IPS-18a (cell line): Measurements from ENCODE around the gene DLAT.
A peak's percentile ranks its signal among the peaks of the same experiment; 100 is the strongest.
"Not testable (repeated sequence)": the region's sequence is repeated elsewhere in the genome, so short reads cannot be mapped to it uniquely, and the experiment has no call there.

Source experiments
- H3K27ac ChIP-seq: one replicate; pipeline ENCODE4 v1.5.1; 2013; ENCODE audit warnings: low read length
- H3K27me3 ChIP-seq: one replicate; pipeline ENCODE4 v1.6.1; 2013; ENCODE audit warnings: mild to moderate bottlenecking, low read length; ENCODE audit not compliant: control insufficient read depth, insufficient read depth
- H3K36me3 ChIP-seq: one replicate; pipeline ENCODE4 v1.6.1; 2013; ENCODE audit warnings: low read depth, low read length; ENCODE audit not compliant: control insufficient read depth
- H3K4me1 ChIP-seq: one replicate; pipeline ENCODE4 v1.6.1; 2013; ENCODE audit warnings: low read depth, low read length; ENCODE audit not compliant: control insufficient read depth
- H3K4me3 ChIP-seq: one replicate; pipeline ENCODE4 v1.5.1; 2013; ENCODE audit warnings: low read length
- H3K9ac ChIP-seq: one replicate; pipeline ENCODE4 v1.6.1; 2013; ENCODE audit warnings: mild to moderate bottlenecking, low read length, moderate library complexity
- H3K9me3 ChIP-seq: one replicate; pipeline ENCODE4 v1.6.1; 2013; ENCODE audit warnings: low read depth, low read length; ENCODE audit not compliant: control insufficient read depth

The DLAT gene

GRCh38 chr11:112012874-112013273, 12.3 kb upstream of the DLAT start:
- Histone ChIP-seq H3K9ac (no peak overlapping the region), H3K36me3 (no peaks in the 10 kb centered on the region), H3K9me3 (no peaks in the 10 kb centered on the region), H3K27ac (no peak overlapping the region), H3K4me1 (no peaks in the 10 kb centered on the region), H3K27me3 (no peaks in the 10 kb centered on the region), H3K4me3 (no peak overlapping the region)

DNA sequence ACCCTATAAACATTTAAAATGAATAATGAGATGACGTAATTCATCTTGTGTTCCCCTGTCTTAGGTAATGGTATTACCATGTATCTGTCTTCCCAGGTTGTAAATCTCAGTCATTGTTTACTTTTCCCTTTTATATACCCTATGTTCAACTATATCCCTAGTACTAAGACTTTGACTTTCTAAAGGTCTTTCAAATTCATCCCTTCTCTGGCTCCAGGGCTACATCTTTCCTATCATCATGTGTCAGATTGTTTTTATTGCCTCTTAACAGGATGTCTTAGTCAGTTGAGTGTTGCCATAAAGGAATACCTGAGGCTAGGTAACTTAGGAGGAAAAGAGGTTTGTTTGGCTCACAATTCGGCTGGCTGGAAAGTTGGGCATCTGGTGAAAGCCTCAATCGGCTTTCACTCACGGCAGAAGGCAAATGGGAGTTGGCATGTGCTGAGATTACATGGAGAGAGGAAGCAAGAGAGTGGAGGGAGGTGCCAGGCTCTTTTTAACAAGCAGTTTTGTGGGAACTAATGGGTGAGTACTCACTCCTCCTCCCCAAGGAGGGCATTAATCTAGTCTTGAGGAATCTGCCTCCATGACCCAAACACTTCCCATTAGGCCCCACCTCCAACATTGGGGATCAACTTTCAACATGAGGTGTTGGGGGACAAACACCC, 11.6 kb upstream of the DLAT start:
- Histone ChIP-seq H3K4me3 (no peak overlapping the region), H3K27me3 (no peaks in the 10 kb centered on the region), H3K4me1 (no peaks in the 10 kb centered on the region), H3K36me3 (peaks cover 1% of the 10 kb centered on the region), H3K9ac (no peak overlapping the region), H3K27ac (no peak overlapping the region), H3K9me3 (no peaks in the 10 kb centered on the region)

DNA sequence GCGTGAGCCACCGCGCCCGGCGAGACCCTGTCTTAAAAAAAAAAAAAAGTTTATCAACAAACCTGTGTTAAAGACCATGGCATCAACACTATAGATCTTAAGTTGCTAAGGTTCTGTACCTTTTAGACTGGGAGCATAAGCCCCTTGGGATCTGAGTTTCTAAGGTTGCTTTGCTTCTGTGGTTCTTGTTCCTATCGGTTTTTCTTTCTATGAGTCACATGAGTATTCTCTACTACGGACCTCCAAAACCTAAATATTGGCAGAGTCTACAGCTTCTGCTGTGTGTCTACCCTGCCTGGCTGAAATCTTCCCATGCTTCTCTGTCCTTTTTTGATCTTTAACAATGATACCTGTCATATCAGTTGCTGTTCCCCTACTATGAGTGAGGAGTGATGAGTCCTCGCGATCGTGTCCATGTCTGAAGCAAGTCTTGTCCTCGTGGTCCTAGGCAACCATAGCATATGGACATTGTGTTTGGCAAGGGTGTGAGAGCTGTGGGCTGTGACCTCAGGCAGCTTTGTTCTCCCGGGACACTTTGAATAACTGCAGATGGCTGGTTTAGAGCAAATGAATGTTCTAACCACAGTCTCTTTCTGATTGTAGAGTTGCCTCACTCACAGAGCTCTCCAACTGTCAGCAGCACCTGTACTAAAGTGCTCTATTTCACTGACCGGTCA, 9.0 kb upstream of the DLAT start:
- Histone ChIP-seq H3K9me3 (no peaks in the 10 kb centered on the region), H3K27ac (no peak overlapping the region), H3K36me3 (peaks cover 11% of the 10 kb centered on the region), H3K27me3 (no peaks in the 10 kb centered on the region), H3K4me3 (no peak overlapping the region), H3K4me1 (no peaks in the 10 kb centered on the region), H3K9ac (no peak overlapping the region)

DNA sequence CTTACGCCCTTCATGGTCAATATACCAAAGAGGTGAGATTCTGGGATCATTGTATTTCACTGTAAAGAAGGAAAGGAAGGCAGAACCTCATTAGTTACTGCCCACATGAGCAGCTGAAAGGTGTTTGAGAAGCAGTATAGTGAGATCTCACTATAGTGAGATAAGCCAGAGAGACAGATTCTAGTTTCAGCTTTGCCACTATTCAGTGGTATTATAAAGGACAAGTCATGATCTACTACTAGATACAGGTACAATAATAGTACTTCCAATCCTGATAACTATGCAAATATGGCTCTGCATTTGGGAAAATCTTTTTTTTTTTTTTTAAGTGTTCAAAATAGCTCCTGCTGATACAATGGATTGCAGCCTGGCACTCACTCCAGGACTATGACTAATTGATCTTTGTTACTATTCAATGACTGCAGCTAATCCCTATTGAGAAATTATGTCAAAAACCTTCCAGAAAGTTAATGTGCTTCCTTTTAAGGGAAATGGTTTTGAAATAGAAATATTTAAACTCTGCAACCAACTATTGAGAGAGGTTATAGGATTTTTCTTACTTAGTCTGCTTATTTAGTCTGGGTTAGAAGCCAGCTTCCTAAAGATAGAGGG, 8.3 kb upstream of the DLAT start:
- Histone ChIP-seq H3K27ac (no peak overlapping the region), H3K4me3 (no peak overlapping the region), H3K4me1 (no peaks in the 10 kb centered on the region), H3K36me3 (peaks cover 11% of the 10 kb centered on the region), H3K9me3 (no peaks in the 10 kb centered on the region), H3K9ac (no peak overlapping the region), H3K27me3 (no peaks in the 10 kb centered on the region)

GRCh38 chr11:112017538-112017937, 7.7 kb upstream of the DLAT start:
- no peak overlapping the region for H3K9ac ChIP-seq
- H3K4me3 ChIP-seq: no peak overlapping the region
- no peaks in the 10 kb centered on the region for H3K9me3 ChIP-seq
- no peak overlapping the region for H3K27ac ChIP-seq
- H3K4me1 ChIP-seq: no peaks in the 10 kb centered on the region
- H3K27me3 ChIP-seq: no peaks in the 10 kb centered on the region
- H3K36me3 ChIP-seq: peaks cover 11% of the 10 kb centered on the region

DNA sequence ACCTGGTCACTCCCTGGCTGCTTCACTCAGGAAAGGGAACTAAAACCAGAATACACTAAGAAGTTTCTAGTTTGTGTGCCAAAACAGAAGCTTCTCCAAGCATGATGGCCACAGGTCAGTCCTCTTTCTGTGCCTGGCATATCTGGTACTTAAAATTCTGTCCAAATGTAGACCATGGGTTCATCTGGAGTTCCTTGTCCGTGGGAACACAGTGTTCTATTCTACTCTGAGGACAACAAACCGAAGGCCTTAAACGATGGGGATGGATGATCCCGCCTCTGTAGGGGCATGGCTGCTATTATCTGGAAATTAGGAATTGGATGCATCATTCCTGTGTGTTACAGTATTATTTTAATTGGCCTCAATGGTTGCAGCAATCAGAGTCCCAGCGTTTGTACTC, 6.1 kb upstream of the DLAT start:
- Histone ChIP-seq H3K9me3 (no peaks in the 10 kb centered on the region), H3K4me1 (peaks cover 3% of the 10 kb centered on the region), H3K9ac (no peak overlapping the region), H3K4me3 (no peak overlapping the region), H3K27me3 (no peaks in the 10 kb centered on the region), H3K27ac (no peak overlapping the region), H3K36me3 (peaks cover 11% of the 10 kb centered on the region)

DNA sequence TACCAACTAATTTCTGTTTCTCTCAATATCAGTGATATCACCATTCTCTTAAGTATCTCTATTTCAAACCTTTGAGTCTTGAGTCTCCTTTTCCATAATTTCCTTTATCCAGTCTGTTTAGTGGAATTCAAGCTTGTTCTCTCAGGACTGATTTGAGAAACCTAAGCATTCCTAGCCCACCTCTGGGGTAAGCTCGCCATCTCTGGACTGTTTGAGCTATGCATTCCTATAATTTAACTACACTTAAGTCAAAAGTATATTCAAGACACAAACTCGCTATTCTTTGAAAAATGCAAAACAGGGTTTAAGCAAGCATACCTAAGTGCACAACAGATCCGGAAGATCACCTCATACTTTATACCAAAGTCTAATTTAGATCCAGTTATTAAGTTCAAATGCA, 2.1 kb upstream of the DLAT start:
- H3K27ac ChIP-seq: no peak overlapping the region
- peaks cover 5% of the 10 kb centered on the region for H3K4me1 ChIP-seq
- H3K27me3 ChIP-seq: no peaks in the 10 kb centered on the region
- peaks cover 15% of the 10 kb centered on the region for H3K36me3 ChIP-seq
- no peaks in the 10 kb centered on the region for H3K9me3 ChIP-seq
- H3K4me3 ChIP-seq: no peak overlapping the region
- no peak overlapping the region for H3K9ac ChIP-seq

DNA sequence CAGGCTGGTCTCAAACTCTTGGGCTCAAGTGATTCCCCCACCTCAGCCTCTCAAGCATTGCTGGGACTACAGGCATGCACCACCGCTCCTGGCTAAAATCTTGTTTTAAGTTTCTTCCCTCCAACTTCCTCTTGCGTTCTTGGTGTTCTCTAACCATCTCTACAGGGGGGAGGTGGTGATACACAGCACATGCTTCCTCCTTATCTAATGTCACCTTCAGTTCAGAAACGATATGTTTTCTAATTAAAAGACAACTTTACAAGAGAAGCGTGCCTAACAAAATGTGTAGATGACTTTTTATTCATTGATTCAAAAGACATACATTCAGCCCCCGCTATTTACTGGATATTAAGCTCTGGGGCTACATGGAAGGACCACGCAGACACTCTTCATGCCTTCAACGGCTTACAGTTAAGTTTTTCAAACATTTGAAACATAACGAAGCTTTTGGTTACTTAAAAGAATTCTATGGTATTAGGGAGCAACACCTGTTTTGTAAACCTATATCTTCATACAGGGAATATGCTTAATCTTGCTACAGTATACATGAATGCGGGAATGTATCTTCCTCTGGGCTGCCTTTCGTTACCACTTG, 933 bp upstream of the DLAT start:
- Histone ChIP-seq H3K4me1 (peaks cover 5% of the 10 kb centered on the region), H3K4me3 (peak overlapping the region; percentile 99), H3K9ac (peak overlapping the region; percentile 93), H3K9me3 (no peaks in the 10 kb centered on the region), H3K27ac (no peak overlapping the region), H3K36me3 (peaks cover 18% of the 10 kb centered on the region), H3K27me3 (no peaks in the 10 kb centered on the region)

- Histone ChIP-seq H3K36me3 (peaks cover 29% of the 10 kb centered on the region), H3K4me3 (peak overlapping the region; percentile 99), H3K27ac (peak overlapping the region; percentile 90), H3K4me1 (peaks cover 5% of the 10 kb centered on the region), H3K27me3 (no peaks in the 10 kb centered on the region), H3K9me3 (no peaks in the 10 kb centered on the region), H3K9ac (peak overlapping the region; percentile 93)
These were observed 499 bp downstream of the DLAT start for GRCh38 chr11:112025707-112026106.

GRCh38 chr11:112026784-112027410, 1.7 kb downstream of the DLAT start:
- not testable (repeated sequence) for H3K9me3 ChIP-seq, H3K27me3 ChIP-seq, H3K4me3 ChIP-seq, H3K9ac ChIP-seq, H3K27ac ChIP-seq, H3K4me1 ChIP-seq
- H3K36me3 ChIP-seq: peaks cover 33% of the 10 kb centered on the region

DNA sequence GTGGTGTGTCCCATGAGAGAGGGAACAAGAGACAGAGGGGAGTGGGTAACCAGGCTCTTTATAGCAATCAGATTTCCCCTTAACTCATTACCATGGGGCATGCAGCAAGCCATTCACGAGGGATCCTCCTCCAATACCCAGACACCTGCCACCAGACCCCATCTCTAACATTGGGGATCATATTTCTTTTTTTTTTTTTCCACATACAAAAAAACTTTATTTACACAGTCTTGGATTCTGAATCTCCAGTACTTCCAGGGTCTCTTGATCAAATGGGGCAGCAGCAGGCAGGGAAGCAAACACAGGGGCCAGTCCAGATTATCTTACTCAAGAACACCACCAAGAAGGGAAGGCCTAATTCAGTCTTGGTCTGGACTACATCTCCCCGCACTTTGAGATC, 4.3 kb downstream of the DLAT start:
- no peaks in the 10 kb centered on the region for H3K9me3 ChIP-seq
- H3K4me3 ChIP-seq: no peak overlapping the region
- peaks cover 52% of the 10 kb centered on the region for H3K36me3 ChIP-seq
- H3K9ac ChIP-seq: no peak overlapping the region
- H3K27me3 ChIP-seq: no peaks in the 10 kb centered on the region
- no peaks in the 10 kb centered on the region for H3K4me1 ChIP-seq
- no peak overlapping the region for H3K27ac ChIP-seq
